Measurements from ENCODE around the gene MET.

DNA sequence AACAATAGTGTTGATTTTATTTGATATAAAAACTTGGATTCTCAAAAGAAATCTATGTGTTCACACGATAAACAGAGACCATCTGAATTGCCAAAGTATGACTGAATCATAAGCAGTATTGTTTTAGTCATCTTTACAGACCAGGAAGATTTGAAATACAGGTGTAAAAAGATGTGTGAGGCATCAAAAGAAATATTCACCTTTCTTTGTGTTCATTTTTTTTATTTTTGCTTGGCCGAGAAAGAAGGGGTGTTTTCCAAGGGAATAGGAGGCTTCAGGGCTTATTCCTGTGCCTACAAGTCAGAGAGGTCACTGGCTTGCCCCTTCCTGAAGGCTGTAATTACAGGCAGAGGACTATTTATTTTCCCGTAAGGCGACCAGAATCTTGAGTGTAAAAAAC, 37.3 kb downstream of the MET start:
- TF ChIP-seq, protein P1, sequence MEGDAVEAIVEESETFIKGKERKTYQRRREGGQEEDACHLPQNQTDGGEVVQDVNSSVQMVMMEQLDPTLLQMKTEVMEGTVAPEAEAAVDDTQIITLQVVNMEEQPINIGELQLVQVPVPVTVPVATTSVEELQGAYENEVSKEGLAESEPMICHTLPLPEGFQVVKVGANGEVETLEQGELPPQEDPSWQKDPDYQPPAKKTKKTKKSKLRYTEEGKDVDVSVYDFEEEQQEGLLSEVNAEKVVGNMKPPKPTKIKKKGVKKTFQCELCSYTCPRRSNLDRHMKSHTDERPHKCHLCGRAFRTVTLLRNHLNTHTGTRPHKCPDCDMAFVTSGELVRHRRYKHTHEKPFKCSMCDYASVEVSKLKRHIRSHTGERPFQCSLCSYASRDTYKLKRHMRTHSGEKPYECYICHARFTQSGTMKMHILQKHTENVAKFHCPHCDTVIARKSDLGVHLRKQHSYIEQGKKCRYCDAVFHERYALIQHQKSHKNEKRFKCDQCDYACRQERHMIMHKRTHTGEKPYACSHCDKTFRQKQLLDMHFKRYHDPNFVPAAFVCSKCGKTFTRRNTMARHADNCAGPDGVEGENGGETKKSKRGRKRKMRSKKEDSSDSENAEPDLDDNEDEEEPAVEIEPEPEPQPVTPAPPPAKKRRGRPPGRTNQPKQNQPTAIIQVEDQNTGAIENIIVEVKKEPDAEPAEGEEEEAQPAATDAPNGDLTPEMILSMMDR (IDR thresholded peaks at IDR 0.05; ENCODE audit: low read depth, low read length, missing input control): no peak
- TF ChIP-seq EGR1 (IDR thresholded peaks at IDR 0.05; ENCODE audit: low read depth in 2 of 2) (no peak), GABPA (IDR thresholded peaks at IDR 0.05 in 1 of 2, conservative IDR thresholded peaks at IDR 0.05 in 1 of 2) (no peak), SP1 (IDR thresholded peaks at IDR 0.05) (no peak), HNF4G (IDR thresholded peaks at IDR 0.05) (no peak)
- TF ChIP-seq, protein P2, sequence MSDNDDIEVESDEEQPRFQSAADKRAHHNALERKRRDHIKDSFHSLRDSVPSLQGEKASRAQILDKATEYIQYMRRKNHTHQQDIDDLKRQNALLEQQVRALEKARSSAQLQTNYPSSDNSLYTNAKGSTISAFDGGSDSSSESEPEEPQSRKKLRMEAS (IDR thresholded peaks at IDR 0.05): no peak
